ENCODE results near the gene INTS7.

- no peak for TF ChIP-seq POLR2AphosphoS5 (IDR thresholded peaks at IDR 0.05; ENCODE audit: low read depth, low read length)
- TF ChIP-seq POLR2A (IDR thresholded peaks at IDR 0.05; ENCODE audit: low read depth, low read length), result no peak
- no peak for TF ChIP-seq TAF1 (IDR thresholded peaks at IDR 0.05; ENCODE audit: borderline replicate concordance, low read depth, low read length)
Observed at GRCh38 chr1:212040629-212041412, 5.5 kb upstream of the INTS7 start.
